GM21619 (cell line): ENCODE results near the gene MSH3.
"Not testable (repeated sequence)": the region's sequence is repeated elsewhere in the genome, so short reads cannot be mapped to it uniquely, and the experiment has no call there.

Source experiments
- ATAC-seq: cut with Tn5 transposase; IDR thresholded peaks from one replicate; pipeline ENCODE4 v1.9.1; 2021; ENCODE audit not compliant: unreplicated experiment

The MSH3 gene

GRCh38 chr5:80655231-80655774, 851 bp downstream of the MSH3 start:
- ATAC-seq: no peak

DNA sequence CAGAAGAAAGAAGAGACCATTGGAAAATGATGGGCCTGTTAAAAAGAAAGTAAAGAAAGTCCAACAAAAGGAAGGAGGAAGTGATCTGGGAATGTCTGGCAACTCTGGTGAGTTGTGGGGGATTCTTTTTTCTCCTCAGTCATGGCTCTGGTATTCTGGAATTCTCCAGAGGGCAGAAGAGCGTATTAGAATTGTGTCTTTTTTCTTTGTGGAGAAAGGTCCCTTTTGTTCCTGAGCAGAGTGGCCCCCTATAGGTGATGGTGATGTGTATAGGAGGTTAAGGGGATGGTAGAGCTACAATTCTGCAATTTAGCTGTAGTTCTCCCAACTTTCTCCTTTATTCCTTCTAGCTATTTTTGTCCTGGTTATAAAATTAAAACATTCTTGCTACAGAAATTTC, 2.0 kb downstream of the MSH3 start:
- ATAC-seq: no peak

- ATAC-seq: no peak
Measured at GRCh38 chr5:80659106-80659505, 4.7 kb downstream of the MSH3 start.

DNA sequence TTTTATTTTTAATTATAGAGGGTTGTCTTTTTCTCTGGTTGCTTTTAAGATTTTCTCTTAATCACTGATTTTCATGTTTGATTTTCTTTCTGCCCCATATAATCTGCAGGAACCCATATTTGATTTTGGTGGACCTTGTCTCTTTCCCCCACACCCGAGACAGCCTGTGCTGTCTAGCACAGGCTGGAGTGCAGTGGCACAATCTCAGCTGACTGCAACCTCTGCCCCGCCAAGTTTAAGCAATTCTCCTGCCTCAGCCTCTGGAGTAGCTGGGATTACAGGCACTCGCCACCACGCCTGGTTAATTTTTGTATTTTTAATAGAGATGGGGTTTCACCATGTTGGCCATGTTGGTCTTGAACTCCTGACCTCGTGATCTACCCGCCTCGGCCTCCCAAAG, 6.2 kb downstream of the MSH3 start:
- ATAC-seq: not testable (repeated sequence)

DNA sequence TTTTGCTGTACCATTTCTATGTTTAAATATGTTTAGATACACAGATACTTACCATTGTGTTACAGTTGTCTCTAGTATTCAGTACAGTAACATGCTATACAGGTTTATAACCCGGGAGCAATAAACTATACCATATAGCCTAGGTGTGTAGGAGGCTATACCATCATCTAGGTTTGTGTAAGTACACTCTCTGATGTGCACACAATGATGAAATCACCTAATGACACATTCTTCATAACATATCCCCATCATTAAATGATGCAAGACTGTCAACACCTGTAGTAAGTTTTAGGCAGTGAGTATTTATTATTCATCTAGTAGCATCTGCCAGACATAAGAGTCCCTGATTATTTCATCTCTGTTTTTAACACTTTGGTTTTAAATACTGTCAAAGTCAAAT, 7.7 kb downstream of the MSH3 start:
- no peak for ATAC-seq

GRCh38 chr5:80665057-80665456, 10.6 kb downstream of the MSH3 start:
- ATAC-seq: no peak

- ATAC-seq: no peak
Measured at GRCh38 chr5:80667384-80667783, 12.9 kb downstream of the MSH3 start.

- ATAC-seq: peak; percentile 78
Measured at GRCh38 chr5:80668016-80668969, 13.8 kb downstream of the MSH3 start.

DNA sequence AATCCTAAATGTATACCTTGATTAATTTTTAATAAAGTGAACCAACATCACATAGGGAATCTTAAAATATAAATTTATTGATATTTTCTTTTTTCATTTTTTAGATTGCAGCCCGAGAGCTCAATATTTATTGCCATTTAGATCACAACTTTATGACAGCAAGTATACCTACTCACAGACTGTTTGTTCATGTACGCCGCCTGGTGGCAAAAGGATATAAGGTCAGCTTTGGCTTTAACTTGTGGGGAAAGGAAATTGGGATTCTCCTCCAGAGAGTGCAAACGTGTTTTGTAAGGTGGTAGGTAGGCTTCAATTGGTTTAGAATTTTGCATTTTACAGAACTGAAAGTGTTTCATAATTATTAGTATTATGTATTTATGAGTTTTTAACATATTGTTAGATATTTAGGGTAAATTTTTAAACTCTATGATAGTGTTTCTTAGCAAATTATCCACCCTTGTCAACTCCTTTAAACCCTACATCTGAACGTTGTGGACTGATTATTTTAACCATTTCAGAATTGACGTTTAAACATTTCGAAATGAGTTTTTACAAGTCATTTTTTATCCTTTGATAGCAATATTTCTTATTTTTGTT, 17.8 kb downstream of the MSH3 start:
- no peak for ATAC-seq

DNA sequence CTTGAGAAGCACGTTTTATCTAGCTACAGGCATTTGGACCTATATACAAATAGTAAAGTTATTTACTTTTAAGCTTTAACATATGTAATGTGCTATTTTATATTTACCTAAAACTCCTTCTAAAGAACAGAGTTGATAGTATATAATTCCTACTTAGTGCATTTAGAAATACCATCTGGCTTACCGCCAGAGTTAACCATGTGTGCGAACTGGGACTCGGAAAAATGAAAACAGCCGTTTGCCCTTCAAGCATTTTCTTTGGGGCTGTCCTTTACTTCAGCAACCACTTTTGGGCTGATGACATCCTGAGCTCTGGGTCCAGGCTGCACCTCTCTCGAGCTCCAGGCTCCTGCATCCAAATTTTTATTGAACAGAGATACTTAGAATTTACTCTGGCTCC, 22.3 kb downstream of the MSH3 start:
- no peak for ATAC-seq

GRCh38 chr5:80686757-80687156, 32.3 kb downstream of the MSH3 start:
- no peak for ATAC-seq

- ATAC-seq: no peak
Measured at GRCh38 chr5:80688648-80689420, 34.4 kb downstream of the MSH3 start.

DNA sequence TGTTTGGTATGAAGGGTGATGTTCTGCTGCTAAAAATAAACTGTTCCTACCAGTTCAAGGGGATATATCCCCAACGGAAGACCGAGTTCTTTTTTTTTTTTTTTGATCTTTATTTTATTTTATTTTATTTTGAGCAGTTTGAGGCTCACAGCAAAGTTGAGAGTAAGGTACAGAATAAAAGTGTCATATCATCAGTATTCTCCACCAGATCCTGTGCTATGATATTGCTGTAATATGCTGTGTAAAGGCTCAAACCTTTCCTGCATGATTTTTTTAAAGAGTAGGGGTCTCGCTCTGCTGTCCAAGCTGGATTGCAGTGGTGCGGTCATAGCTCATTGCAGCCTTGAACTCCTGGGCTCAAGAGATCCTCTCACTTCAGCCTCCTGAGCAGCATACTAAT, 35.2 kb downstream of the MSH3 start:
- ATAC-seq: no peak

DNA sequence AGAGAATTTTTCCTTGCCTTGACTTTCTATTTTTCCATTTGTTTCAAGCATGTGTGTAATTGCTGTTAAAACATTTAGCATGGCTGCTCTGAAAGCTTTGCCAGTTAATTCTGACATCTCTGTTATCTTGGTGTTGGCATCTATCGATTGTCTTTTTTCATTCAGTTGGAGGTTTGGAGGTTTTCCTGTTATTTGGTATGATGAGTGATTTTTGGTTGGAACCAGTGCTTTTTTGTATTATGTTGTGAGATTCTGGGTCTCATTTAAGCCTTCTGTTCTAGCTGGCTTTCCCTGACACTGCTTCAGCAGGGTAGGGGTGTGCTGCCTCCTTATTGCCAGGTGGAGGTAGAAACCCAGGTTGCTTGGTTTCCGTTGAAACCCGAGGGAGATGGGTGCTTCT, 41.2 kb downstream of the MSH3 start:
- ATAC-seq: no peak

- ATAC-seq: no peak
Measured at GRCh38 chr5:80696450-80696849, 42.0 kb downstream of the MSH3 start.

GRCh38 chr5:80697100-80697499, 42.6 kb downstream of the MSH3 start:
- ATAC-seq: no peak

GRCh38 chr5:80698369-80698768, 43.9 kb downstream of the MSH3 start:
- ATAC-seq: no peak

GRCh38 chr5:80701597-80701996, 47.1 kb downstream of the MSH3 start:
- ATAC-seq: no peak

GRCh38 chr5:80703291-80703690, 48.8 kb downstream of the MSH3 start:
- no peak for ATAC-seq

GRCh38 chr5:80703747-80704146, 49.3 kb downstream of the MSH3 start:
- no peak for ATAC-seq

GRCh38 chr5:80704221-80704620, 49.8 kb downstream of the MSH3 start:
- no peak for ATAC-seq
